Measurements from ENCODE around the gene RNF152.

DNA sequence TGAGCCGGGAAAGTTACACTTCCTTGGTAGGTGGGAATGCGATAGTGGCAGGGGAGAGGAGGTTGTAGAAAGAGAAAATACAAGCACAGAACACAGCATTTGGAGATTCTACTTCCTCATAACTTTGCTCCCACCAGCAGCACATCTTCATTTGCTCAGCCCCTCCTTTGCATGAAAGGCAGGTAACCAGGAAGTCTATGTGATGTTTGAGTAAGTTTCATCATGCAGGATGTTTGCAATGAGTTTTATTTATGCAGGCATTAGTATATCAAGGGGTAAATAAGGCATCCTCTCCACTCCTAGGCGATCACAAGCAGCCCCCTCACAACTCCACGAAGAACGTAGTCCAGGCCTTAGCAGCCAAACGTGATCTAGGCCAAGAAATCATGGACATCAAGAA, 5.0 kb downstream of the RNF152 start:
- TF ChIP-seq, protein P1, sequence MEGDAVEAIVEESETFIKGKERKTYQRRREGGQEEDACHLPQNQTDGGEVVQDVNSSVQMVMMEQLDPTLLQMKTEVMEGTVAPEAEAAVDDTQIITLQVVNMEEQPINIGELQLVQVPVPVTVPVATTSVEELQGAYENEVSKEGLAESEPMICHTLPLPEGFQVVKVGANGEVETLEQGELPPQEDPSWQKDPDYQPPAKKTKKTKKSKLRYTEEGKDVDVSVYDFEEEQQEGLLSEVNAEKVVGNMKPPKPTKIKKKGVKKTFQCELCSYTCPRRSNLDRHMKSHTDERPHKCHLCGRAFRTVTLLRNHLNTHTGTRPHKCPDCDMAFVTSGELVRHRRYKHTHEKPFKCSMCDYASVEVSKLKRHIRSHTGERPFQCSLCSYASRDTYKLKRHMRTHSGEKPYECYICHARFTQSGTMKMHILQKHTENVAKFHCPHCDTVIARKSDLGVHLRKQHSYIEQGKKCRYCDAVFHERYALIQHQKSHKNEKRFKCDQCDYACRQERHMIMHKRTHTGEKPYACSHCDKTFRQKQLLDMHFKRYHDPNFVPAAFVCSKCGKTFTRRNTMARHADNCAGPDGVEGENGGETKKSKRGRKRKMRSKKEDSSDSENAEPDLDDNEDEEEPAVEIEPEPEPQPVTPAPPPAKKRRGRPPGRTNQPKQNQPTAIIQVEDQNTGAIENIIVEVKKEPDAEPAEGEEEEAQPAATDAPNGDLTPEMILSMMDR (conservative IDR thresholded peaks at IDR 0.05; ENCODE audit: low read depth, low read length): no peak
- no peak for TF ChIP-seq EZH2 (IDR thresholded peaks at IDR 0.05; ENCODE audit: borderline replicate concordance, low read depth, low read length, poor library complexity, severe bottlenecking)
